ENCODE results near the gene PPP1R37. TPM values are rescaled to one million over a fixed set of nuclear protein-coding genes. Genes with fewer than 3 reads are reported as not detected.

PPP1R37 gene
- total and polyA plus RNA-seq, 2 of the 8 experiments (the other 6 are each of a cell fraction or from before 2014, with no cell fraction given): 14.6 to 25.7 TPM

- H3K56ac ChIP-seq (replicated peaks; ENCODE audit: insufficient read length, low read depth, low read length): no peak overlapping the region
- H2AK5ac ChIP-seq (ENCODE audit: low read depth, low read length): no peak overlapping the region
- H3K27me3 ChIP-seq (replicated peaks in 1 of 4; ENCODE audit: control insufficient read depth in 3 of 4, extremely low read depth in 1 of 4, insufficient read depth in 3 of 4, low read length in 3 of 4): no peaks in the 10 kb centered on the region
- no peak overlapping the region for H3K4ac ChIP-seq (replicated peaks; ENCODE audit: insufficient read length, low read depth, low read length)
- H3K4me2 ChIP-seq (ENCODE audit: insufficient read depth in 1 of 2, low read depth in 2 of 2, low read length in 2 of 2): no peak overlapping the region; a peak in 1 of 4 replicates
- no peaks in the 10 kb centered on the region for H3K9me3 ChIP-seq (ENCODE audit: insufficient read depth in 2 of 2, low read depth in 1 of 2, low read length in 1 of 2)
- no peak overlapping the region for H2BK15ac ChIP-seq (ENCODE audit: low read length)
- no peak overlapping the region for H2BK5ac ChIP-seq (ENCODE audit: low read depth, low read length)
- peaks cover 57% of the 10 kb centered on the region for H3K79me1 ChIP-seq (ENCODE audit: low read depth, low read length)
- CTCF ChIA-PET (ENCODE audit: partially characterized antibody): interaction anchor here (2.3 to 8.3 kb wide), 3 partner anchors 16 to 46 kb away, joined by 4 to 57 read pairs (median 11); no protein-coding TSS in a partner anchor
- H4K91ac ChIP-seq (replicated peaks; ENCODE audit: insufficient read length, low read length): no peak overlapping the region
- WGBS, 2 experiments (ENCODE audit: extremely low coverage in 1 of 2, insufficient coverage in 1 of 2, insufficient read length in 1 of 2, insufficient replicate concordance in 2 of 2, low coverage in 1 of 2, low lambda C conversion rate in 2 of 2, missing lambda C conversion rate in 1 of 2): 84% methylated on average over 7 of the region's 7 CpGs; no CpG with 5 or more reads in 1 of the 2 experiments
- no peak overlapping the region for H2BK12ac ChIP-seq (ENCODE audit: low read depth, low read length)
- peaks cover 0 to 25% (median 15%) of the 10 kb centered on the region in 4 experiments; a peak in 6 of 7 replicates for H3K4me1 ChIP-seq (replicated peaks in 1 of 4; ENCODE audit: control insufficient read depth in 3 of 4, insufficient read depth in 4 of 4, low read length in 3 of 4)
- H3K14ac ChIP-seq (ENCODE audit: insufficient read length): no peak overlapping the region
- H3K23me2 ChIP-seq (ENCODE audit: low read depth, low read length): peaks cover 10% of the 10 kb centered on the region
- H4K8ac ChIP-seq (ENCODE audit: extremely low read depth, insufficient read depth, low read length): peak overlapping the region; percentile 11; the same call in 1 of the 2 replicates
- H3K79me2 ChIP-seq (ENCODE audit: control insufficient read depth in 1 of 2, insufficient read depth in 2 of 2, low read length in 2 of 2): peaks cover 36 to 85% of the 10 kb centered on the region in 2 experiments
- TF ChIP-seq PHF8 (conservative IDR thresholded peaks at IDR 0.05; ENCODE audit: low read depth, low read length) (no peak), KDM5A (IDR thresholded peaks at IDR 0.05; ENCODE audit: low read length) (no peak), SIX5 (IDR thresholded peaks at IDR 0.05; ENCODE audit: low read depth, low read length) (no peak), KDM1A (IDR thresholded peaks at IDR 0.05; ENCODE audit: borderline replicate concordance, low read length) (no peak), RBBP5 (IDR thresholded peaks at IDR 0.05; ENCODE audit: borderline replicate concordance, low read depth, low read length) (no peak), JUND (IDR thresholded peaks at IDR 0.05; ENCODE audit: low read length) (no peak), ZNF274 (IDR thresholded peaks at IDR 0.05; ENCODE audit: borderline replicate concordance, extremely low read depth, low read length) (no peak), SIRT6 (IDR thresholded peaks at IDR 0.05; ENCODE audit: low read length) (no peak)
- DNase-seq (ENCODE audit: low read depth in 1 of 2, low spot score in 2 of 2) (no peak), FAIRE-seq (no peak)
- no peaks in the 10 kb centered on the region; a peak in 2 of 8 replicates for H3K36me3 ChIP-seq (ENCODE audit: control insufficient read depth in 2 of 4, insufficient read depth in 4 of 4, low read length in 3 of 4)
- H4K5ac ChIP-seq (ENCODE audit: insufficient read length, low read depth, low read length): no peak overlapping the region
- H2BK20ac ChIP-seq (ENCODE audit: low read length): no peak overlapping the region
- no peak overlapping the region for H2BK120ac ChIP-seq (replicated peaks; ENCODE audit: low read depth, low read length)
- no peak overlapping the region for H3K18ac ChIP-seq (ENCODE audit: extremely low read depth, low read length)
- no peak overlapping the region for H3K27ac ChIP-seq (ENCODE audit: low read depth, low read length)
- H3K23ac ChIP-seq (ENCODE audit: insufficient read length): no peak overlapping the region
- no peak overlapping the region for H3K9ac ChIP-seq (replicated peaks in 1 of 4; ENCODE audit: extremely low read depth in 1 of 4, low read depth in 3 of 4, low read length in 3 of 4)
- no peak overlapping the region for H3K4me3 ChIP-seq (ENCODE audit: extremely low read depth in 1 of 4, insufficient read depth in 2 of 4, low read depth in 3 of 4, low read length in 4 of 4)
- no peak overlapping the region for H2AFZ ChIP-seq (ENCODE audit: low read length)
- peaks cover 50 to 67% of the 10 kb centered on the region in 2 experiments for H4K20me1 ChIP-seq (replicated peaks in 1 of 2; ENCODE audit: control insufficient read depth in 1 of 2, insufficient read depth in 2 of 2, low read length in 2 of 2)
- POLR2A ChIA-PET (ENCODE audit: partially characterized antibody): interaction anchor here (0.6 to 4.2 kb wide), 7 partner anchors 12 to 60 kb away, joined by 3 to 30 read pairs (median 4); partner anchors contain the start of genes GEMIN7 and ZNF296
Measured at GRCh38 chr19:45096700-45097099, 3.7 kb downstream of the PPP1R37 start.
